ENCODE measurements around the gene CAPN5. TPM values are rescaled to one million over a fixed set of nuclear protein-coding genes. Genes with fewer than 3 reads are reported as not detected.

CAPN5 gene
- total RNA-seq, 2 donors from 2014 or later = 2.6 to 4.0 TPM

DNA sequence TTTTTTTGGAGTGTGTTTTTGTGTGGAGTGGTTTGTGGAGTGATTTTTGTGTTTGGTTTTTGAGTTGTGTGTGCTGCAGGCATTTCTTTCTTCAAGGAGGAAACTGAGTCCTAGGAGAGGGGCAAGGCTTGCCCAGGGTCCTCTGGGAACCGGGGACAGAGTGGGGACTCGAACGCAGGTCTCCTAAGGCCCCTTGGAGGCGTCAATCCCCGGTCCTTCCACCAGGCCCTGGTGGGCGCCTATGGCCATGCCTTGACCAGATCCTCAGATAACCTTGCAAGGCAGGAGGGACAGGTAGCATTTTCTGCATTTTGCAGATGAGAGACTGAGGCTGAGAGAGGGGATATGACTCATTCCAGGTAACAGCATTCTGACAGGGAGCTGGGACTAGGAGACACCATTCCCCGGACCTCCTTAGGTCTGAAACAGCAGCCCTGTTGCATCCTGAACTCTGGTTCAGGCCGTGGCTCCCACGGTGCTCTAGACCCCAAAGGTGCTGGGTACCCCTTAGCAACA is 100.4 kb downstream of the CAPN5 start:
- DNase-seq (ENCODE audit: low spot score) = no peak
- Histone ChIP-seq H3K27ac (no peak overlapping the region), H3K9me3 (no peaks in the 10 kb centered on the region), H3K27me3 (no peaks in the 10 kb centered on the region), H3K4me3 (no peak overlapping the region), H3K36me3 (no peaks in the 10 kb centered on the region), H3K4me1 (no peaks in the 10 kb centered on the region)
- TF ChIP-seq, protein P1, sequence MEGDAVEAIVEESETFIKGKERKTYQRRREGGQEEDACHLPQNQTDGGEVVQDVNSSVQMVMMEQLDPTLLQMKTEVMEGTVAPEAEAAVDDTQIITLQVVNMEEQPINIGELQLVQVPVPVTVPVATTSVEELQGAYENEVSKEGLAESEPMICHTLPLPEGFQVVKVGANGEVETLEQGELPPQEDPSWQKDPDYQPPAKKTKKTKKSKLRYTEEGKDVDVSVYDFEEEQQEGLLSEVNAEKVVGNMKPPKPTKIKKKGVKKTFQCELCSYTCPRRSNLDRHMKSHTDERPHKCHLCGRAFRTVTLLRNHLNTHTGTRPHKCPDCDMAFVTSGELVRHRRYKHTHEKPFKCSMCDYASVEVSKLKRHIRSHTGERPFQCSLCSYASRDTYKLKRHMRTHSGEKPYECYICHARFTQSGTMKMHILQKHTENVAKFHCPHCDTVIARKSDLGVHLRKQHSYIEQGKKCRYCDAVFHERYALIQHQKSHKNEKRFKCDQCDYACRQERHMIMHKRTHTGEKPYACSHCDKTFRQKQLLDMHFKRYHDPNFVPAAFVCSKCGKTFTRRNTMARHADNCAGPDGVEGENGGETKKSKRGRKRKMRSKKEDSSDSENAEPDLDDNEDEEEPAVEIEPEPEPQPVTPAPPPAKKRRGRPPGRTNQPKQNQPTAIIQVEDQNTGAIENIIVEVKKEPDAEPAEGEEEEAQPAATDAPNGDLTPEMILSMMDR (IDR thresholded peaks at IDR 0.05) = no peak

DNA sequence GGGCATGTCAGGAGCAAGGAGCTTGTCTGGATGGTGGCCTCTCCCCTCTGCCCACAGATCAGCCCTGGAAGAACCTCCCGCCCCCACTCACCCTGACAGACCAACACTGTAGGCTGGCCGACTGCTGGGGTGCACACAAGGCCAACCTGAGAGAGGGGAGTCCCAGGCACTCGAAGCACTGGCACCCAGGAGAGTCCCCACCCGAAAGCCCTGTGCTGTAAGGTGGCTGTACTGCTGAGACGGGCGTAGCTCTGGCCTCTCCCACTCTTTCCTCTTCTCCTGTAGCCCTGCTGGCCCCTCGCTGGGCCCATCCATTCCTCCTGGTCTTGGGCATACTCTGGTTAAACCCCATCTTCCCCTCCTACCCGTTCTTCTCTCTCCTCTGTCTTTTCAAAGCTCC is 101.0 kb downstream of the CAPN5 start:
- H3K9me3 ChIP-seq = no peaks in the 10 kb centered on the region
- H3K4me3 ChIP-seq = no peak overlapping the region
- no peaks in the 10 kb centered on the region for H3K27me3 ChIP-seq
- H3K36me3 ChIP-seq = no peaks in the 10 kb centered on the region
- no peak overlapping the region for H3K27ac ChIP-seq
- no peak for DNase-seq (ENCODE audit: low spot score)
- TF ChIP-seq, protein P1 (IDR thresholded peaks at IDR 0.05) = no peak
- H3K4me1 ChIP-seq = no peaks in the 10 kb centered on the region

DNA sequence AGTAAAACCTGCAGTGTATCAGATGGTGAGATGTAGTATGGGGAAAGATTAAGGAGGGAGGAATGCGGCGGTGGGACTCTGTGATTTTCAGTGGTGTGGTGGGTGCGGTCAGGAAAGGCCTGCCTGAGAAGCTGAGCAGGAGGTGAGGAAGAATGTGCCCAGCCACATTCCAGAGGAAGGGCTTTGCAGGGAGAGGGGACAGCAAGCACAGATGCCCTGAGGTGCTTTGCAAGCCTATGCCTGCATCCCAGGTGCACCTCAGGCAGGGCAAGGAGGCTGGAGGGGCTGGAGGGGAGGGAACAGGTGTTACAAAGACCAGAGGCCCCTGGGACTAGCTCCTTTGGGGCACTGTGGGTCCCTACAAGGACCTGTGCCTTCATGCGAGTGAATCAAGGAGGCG is 103.3 kb downstream of the CAPN5 start:
- Histone ChIP-seq H3K36me3 (no peaks in the 10 kb centered on the region), H3K27ac (no peak overlapping the region), H3K4me1 (no peaks in the 10 kb centered on the region), H3K4me3 (no peak overlapping the region), H3K27me3 (no peaks in the 10 kb centered on the region), H3K9me3 (no peaks in the 10 kb centered on the region)
- TF ChIP-seq, protein P1 (IDR thresholded peaks at IDR 0.05) = no peak
- no peak for DNase-seq (ENCODE audit: low spot score)

DNA sequence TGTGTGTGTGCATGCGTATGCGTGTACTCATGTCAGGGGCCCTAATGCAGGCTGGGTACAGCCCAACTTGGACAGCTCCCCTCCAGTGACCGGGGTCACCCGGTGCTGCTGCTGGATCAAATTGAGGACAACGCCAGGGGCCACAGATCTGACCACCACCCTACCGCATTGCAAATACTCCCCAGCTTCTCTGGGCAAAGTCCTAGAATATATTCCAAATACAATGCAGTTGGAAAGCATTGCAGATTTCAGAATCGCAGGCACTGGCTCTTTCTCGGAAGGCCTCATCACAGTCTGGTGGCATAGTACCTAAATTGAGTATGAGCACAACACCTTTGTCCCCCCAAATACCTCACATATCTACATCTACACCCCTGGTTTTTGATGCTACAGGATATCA is 104.5 kb downstream of the CAPN5 start:
- no peaks in the 10 kb centered on the region for H3K27me3 ChIP-seq
- no peak overlapping the region for H3K4me3 ChIP-seq
- no peaks in the 10 kb centered on the region for H3K4me1 ChIP-seq
- no peaks in the 10 kb centered on the region for H3K9me3 ChIP-seq
- H3K36me3 ChIP-seq = no peaks in the 10 kb centered on the region
- DNase-seq (ENCODE audit: low spot score) = no peak
- TF ChIP-seq, protein P1 (IDR thresholded peaks at IDR 0.05) = no peak
- no peak overlapping the region for H3K27ac ChIP-seq

DNA sequence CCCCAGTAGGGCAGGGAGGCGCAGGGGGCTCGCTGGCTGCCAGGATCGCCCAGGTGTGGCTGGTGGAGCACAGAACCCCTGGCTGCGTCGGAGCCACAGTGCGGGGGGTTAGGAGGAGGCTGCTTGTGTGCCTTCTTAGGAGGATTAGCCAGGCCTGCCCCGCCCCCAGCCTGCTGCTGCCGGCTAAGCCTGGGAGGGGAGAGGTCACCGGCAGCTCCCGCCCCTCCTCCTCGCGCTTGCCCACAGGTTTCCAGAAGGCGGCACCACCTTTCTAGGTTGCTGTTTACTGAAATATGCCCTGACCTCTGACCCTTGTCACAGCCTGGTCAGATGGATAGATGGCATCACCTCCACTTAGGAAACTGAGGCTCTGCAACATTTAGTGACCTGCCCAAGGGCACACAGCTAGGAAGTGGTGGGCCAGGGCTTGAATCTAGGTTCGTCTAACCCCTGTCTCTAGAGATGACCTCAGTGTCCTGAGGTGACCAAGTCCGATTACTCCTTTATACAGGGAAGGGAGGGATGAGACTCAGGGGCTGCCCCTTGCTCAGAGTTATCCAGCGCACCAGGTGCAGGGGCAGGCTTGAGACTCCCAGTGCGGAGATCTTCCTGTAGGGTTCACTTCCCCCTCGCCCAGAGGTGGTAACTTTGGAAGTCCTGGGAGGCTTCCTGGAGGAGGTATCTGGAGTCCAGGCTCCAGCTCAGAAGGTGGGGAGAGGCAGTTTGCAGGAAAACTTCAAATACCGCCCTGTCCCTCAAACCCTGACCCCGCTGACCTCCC is 105.3 kb downstream of the CAPN5 start:
- no peak overlapping the region for H3K4me3 ChIP-seq
- H3K4me1 ChIP-seq = no peaks in the 10 kb centered on the region
- no peak for DNase-seq (ENCODE audit: low spot score)
- no peak overlapping the region for H3K27ac ChIP-seq
- no peaks in the 10 kb centered on the region for H3K9me3 ChIP-seq
- H3K36me3 ChIP-seq = no peaks in the 10 kb centered on the region
- H3K27me3 ChIP-seq = no peaks in the 10 kb centered on the region
- TF ChIP-seq, protein P1 (IDR thresholded peaks at IDR 0.05) = no peak

DNA sequence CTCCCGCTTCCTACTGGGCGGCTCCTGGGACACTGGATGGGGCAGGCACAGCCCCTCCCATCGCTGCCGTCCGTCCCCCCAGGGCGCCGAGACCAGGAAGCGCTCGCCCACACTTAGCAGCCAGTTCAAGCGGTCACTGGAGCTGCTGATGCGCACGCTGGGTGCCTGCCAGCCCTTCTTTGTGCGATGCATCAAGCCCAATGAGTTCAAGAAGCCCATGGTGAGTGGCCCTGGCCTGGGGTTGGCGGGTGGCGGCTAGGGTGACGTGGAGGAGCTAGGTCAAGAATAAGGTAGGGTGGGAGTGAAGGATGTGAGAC is 105.9 kb downstream of the CAPN5 start:
- H3K36me3 ChIP-seq = no peaks in the 10 kb centered on the region
- TF ChIP-seq, protein P1 (IDR thresholded peaks at IDR 0.05) = no peak
- DNase-seq (ENCODE audit: low spot score) = no peak

More for the DNA sequence above, 105.9 kb downstream of the CAPN5 start:
- no peak overlapping the region for H3K4me3 ChIP-seq
- no peaks in the 10 kb centered on the region for H3K27me3 ChIP-seq
- no peaks in the 10 kb centered on the region for H3K9me3 ChIP-seq
- H3K27ac ChIP-seq = no peak overlapping the region
- no peaks in the 10 kb centered on the region for H3K4me1 ChIP-seq

Data from right atrium auricular region (tissue), 2 donors.